Upper lobe of left lung (tissue), 6 donors: ENCODE data around the gene TAF3. TPM values are rescaled to one million over a fixed set of nuclear protein-coding genes. Genes with fewer than 3 reads are reported as not detected.

Experiments used
- ATAC-seq, 2 donors: fragments of 200-7000 bp; cut with Tn5 transposase; one replicate each; pipeline ENCODE4 v1.9.1; 2022; ENCODE audit warnings: mild to moderate bottlenecking in 2 of 2, moderate library complexity in 2 of 2; ENCODE audit not compliant: low FRiP score in 2 of 2
- DNase-seq, 2 donors: peaks; one replicate each; pipeline ENCODE4 v3.0.0-alpha.2; 2019 to 2020
- H3K27ac ChIP-seq, 4 donors: fragments of 200-600 bp; sonication (generic); one replicate each; pipeline ENCODE4 v1.5.1; 2016 to 2019
- H3K27me3 ChIP-seq, 4 donors: fragments of 200-600 bp; sonication (generic); one replicate each; pipeline ENCODE4 v1.5.1; 2017 to 2019
- H3K36me3 ChIP-seq, 4 donors: fragments of 200-600 bp; sonication (generic); one replicate each; pipeline ENCODE4 v1.5.1; 2016 to 2019
- H3K4me1 ChIP-seq, 4 donors: fragments of 200-600 bp; sonication (generic); one replicate each; pipeline ENCODE4 v1.5.1; 2018 to 2019
- H3K4me3 ChIP-seq, 4 donors: fragments of 200-600 bp; sonication (generic); one replicate each; pipeline ENCODE4 v1.5.1; 2017 to 2019; ENCODE audit warnings: mild to moderate bottlenecking in 2 of 4, moderate library complexity in 1 of 4
- H3K9me3 ChIP-seq, 4 donors: fragments of 200-600 bp; sonication (generic); one replicate each; pipeline ENCODE4 v1.5.1; 2018 to 2019
- CTCF ChIP-seq, 6 experiments: fragments of 450-650 bp in 4 of 6; fragments of 200-600 bp in 2 of 6; sonication (generic) in 2 of 6; IDR thresholded peaks; one replicate each; pipeline ENCODE4 v1.5.1; 2016 to 2019; ENCODE audit warnings: antibody characterized with exemption in 6 of 6
- EP300 ChIP-seq, 4 donors: sonication (generic); formaldehyde crosslinking; IDR thresholded peaks; one replicate each; pipeline ENCODE4 v1.5.1; 2017; ENCODE audit warnings: antibody characterized with exemption in 4 of 4, control low read depth in 2 of 4
- POLR2A ChIP-seq, 4 donors: fragments of 450-650 bp; IDR thresholded peaks; one replicate each; pipeline ENCODE4 v1.5.1; 2016 to 2017; ENCODE audit warnings: antibody characterized with exemption in 4 of 4, mild to moderate bottlenecking in 2 of 4
- POLR2AphosphoS5 ChIP-seq, 2 donors: sonication (generic); formaldehyde crosslinking; IDR thresholded peaks; one replicate each; pipeline ENCODE4 v1.5.1; 2017; ENCODE audit warnings: antibody characterized with exemption in 2 of 2
- WGBS, 2 donors: methylation state at CpG; one replicate each; pipeline ENCODE4 v1.1.5; 2017 to 2018; 5-methylcytosine and 5-hydroxymethylcytosine counted together
- total RNA-seq, 6 donors: library from RNA; depleted of rRNA in 4 of 6; stranded (reverse); fragments of >200 nt in 4 of 6; gene quantifications; one replicate each; pipeline versions ENCODE4 v1.1.0 to v1.2.1, GENCODE V29; 2016 to 2021
- donor health status: DM: no; HTN: no; CAD: no; lungs with moderate emphysema.
- donor health status: DM: no; HTN: yes; CAD: no; lungs with severe emphysema.

Gene TAF3
- total RNA-seq, 6 donors from 2014 or later: 6.8 to 16.8 (median 10.1) TPM

- H3K4me1 ChIP-seq: no peaks in the 10 kb centered on the region
- no peak overlapping the region for H3K27ac ChIP-seq
- H3K9me3 ChIP-seq: no peaks in the 10 kb centered on the region
- H3K4me3 ChIP-seq: no peak overlapping the region
- TF ChIP-seq POLR2A (IDR thresholded peaks at IDR 0.05) (no peak), CTCF (IDR thresholded peaks at IDR 0.05) (no peak), POLR2AphosphoS5 (IDR thresholded peaks at IDR 0.05) (no peak), EP300 (IDR thresholded peaks at IDR 0.05) (no peak)
- no peaks in the 10 kb centered on the region for H3K27me3 ChIP-seq
- DNase-seq (no peak), ATAC-seq (peak in 1 of 2 donors; percentile 53)
- peaks cover 0 to 15% (median 0%) of the 10 kb centered on the region in 4 donors for H3K36me3 ChIP-seq
- WGBS, 2 donors: 72 to 81% methylated on average over 5 of the region's 5 CpGs
Observed at GRCh38 chr10:7982727-7983126, 164.4 kb downstream of the TAF3 start.

GRCh38 chr10:7984325-7984724, 166.0 kb downstream of the TAF3 start:
- H3K4me3 ChIP-seq: no peak overlapping the region
- no peak overlapping the region for H3K27ac ChIP-seq
- ATAC-seq (no peak), DNase-seq (no peak)
- no peak for TF ChIP-seq POLR2A (IDR thresholded peaks at IDR 0.05)
- TF ChIP-seq CTCF (IDR thresholded peaks at IDR 0.05): no peak
- no peak for TF ChIP-seq EP300 (IDR thresholded peaks at IDR 0.05)
- no peaks in the 10 kb centered on the region for H3K4me1 ChIP-seq
- peaks cover 0 to 5% (median 0%) of the 10 kb centered on the region in 4 donors for H3K36me3 ChIP-seq
- WGBS, 2 donors: 88 to 89% methylated on average over 3 of the region's 3 CpGs
- no peaks in the 10 kb centered on the region for H3K27me3 ChIP-seq
- H3K9me3 ChIP-seq: no peaks in the 10 kb centered on the region

GRCh38 chr10:7984896-7985295, 166.6 kb downstream of the TAF3 start:
- Histone ChIP-seq H3K4me3 (no peak overlapping the region), H3K4me1 (no peaks in the 10 kb centered on the region), H3K27me3 (no peaks in the 10 kb centered on the region), H3K27ac (no peak overlapping the region), H3K9me3 (no peaks in the 10 kb centered on the region), H3K36me3 (peaks cover 0 to 3% (median 0%) of the 10 kb centered on the region in 4 donors)
- WGBS, 2 donors: 88 to 89% methylated on average over 6 to 7 of the region's 7 CpGs
- no peak for ATAC-seq
- DNase-seq: no peak
- TF ChIP-seq POLR2A (IDR thresholded peaks at IDR 0.05) (no peak), POLR2AphosphoS5 (IDR thresholded peaks at IDR 0.05) (no peak), CTCF (IDR thresholded peaks at IDR 0.05) (no peak), EP300 (IDR thresholded peaks at IDR 0.05) (no peak)

- H3K27me3 ChIP-seq: no peaks in the 10 kb centered on the region
- H3K4me1 ChIP-seq: no peaks in the 10 kb centered on the region
- TF ChIP-seq POLR2AphosphoS5 (IDR thresholded peaks at IDR 0.05): no peak
- no peak for TF ChIP-seq CTCF (IDR thresholded peaks at IDR 0.05)
- no peak for TF ChIP-seq EP300 (IDR thresholded peaks at IDR 0.05)
- no peak for TF ChIP-seq POLR2A (IDR thresholded peaks at IDR 0.05)
- WGBS, 2 donors: 73 to 78% methylated on average over 4 of the region's 4 CpGs
- ATAC-seq (no peak), DNase-seq (no peak)
- no peak overlapping the region for H3K4me3 ChIP-seq
- peaks cover 0 to 3% (median 0%) of the 10 kb centered on the region in 4 donors for H3K36me3 ChIP-seq
- no peaks in the 10 kb centered on the region for H3K9me3 ChIP-seq
- no peak overlapping the region for H3K27ac ChIP-seq
Observed at GRCh38 chr10:7986851-7987250, 168.5 kb downstream of the TAF3 start.

GRCh38 chr10:7988989-7989388, 170.7 kb downstream of the TAF3 start:
- no peaks in the 10 kb centered on the region for H3K27me3 ChIP-seq
- no peak for ATAC-seq
- no peak overlapping the region for H3K27ac ChIP-seq
- 100% methylated on average over 2 of the region's 2 CpGs for WGBS, 2 donors
- H3K9me3 ChIP-seq: no peaks in the 10 kb centered on the region
- H3K4me3 ChIP-seq: no peak overlapping the region
- TF ChIP-seq EP300 (IDR thresholded peaks at IDR 0.05) (no peak), CTCF (IDR thresholded peaks at IDR 0.05) (no peak), POLR2AphosphoS5 (IDR thresholded peaks at IDR 0.05) (no peak), POLR2A (IDR thresholded peaks at IDR 0.05) (no peak)
- no peak for DNase-seq
- H3K4me1 ChIP-seq: no peaks in the 10 kb centered on the region
- peaks cover 0 to 3% (median 0%) of the 10 kb centered on the region in 4 donors for H3K36me3 ChIP-seq
